HS-5 (cell line): Measurements from ENCODE around the gene ARHGAP26.

Experiments
- DNase-seq: peaks from one replicate; pipeline ENCODE4 v3.0.0-alpha.2; 2012; ENCODE audit warnings: low read depth

Gene ARHGAP26

DNA sequence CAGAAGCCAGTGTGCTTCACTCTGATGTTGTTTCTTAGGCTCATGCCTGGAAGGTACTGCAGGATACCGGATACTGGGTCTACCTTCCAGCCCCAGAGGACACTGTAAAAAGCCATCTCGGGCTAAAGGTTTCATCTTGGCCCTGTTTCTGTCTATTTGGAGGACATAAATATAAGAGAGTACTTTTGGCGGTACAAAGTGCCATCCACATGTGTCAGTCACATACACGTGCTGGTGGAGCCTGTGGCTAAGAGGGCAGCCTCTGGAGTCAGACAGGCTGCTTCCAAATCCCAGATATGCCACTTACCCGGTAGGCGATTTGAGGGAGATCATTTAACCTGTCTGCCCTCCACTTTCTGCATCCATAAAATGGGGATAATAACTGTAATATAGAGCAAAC, 472.9 kb downstream of the ARHGAP26 start:
- no peak for DNase-seq

DNA sequence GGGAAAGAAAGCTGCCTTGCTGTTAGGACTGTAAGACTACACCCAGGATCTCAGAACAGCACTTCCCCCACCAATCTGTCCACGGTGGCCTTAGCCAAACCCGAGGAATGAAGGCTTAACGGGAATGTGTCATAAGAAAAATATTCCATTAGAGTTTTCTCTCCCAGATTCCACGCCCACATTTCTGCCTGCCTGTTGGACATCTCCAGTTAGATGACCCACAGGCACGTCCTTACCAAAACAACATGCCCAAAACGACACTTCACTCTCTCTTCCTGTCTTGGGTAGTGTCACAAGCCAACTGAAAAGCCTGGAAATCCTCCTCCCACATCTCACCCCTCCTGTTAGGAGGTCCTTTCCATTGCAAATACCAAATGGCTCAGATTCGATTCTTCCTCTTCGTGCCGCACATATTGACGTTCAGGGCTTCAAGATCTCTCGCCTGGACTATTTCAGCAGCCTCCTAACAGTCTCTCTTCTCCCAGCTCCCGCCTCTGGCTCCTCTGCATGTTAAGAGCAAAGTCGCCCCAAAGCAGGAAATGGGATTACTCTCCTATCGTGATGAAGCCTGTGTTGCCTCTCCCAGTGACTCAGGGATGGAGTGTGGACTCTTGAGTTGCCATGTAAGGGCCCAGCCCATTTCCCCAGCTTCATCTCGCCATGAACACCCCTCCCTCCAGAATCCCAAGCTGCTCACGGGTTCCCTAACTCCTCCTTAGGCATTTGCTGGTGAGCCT, 474.0 kb downstream of the ARHGAP26 start:
- DNase-seq = peak; percentile 98

DNA sequence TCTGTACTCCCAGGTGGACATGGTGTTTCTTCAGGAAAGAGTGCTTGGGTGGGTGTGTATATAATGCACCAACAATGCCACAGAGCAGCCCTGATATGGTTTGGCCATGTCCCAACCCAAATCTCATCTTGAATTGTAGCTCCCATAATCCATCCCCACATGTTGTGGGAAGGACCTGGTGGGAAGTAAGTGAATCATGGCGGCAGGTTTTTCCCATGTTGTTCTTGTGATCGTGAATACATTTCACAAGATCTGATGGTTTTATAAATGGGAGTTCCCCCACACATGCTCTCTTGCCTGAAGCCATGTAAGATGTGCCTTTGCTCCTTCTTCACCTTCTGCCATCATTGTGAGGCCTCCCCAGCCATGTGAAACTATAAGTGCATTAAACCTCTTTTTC, 474.8 kb downstream of the ARHGAP26 start:
- no peak for DNase-seq

DNA sequence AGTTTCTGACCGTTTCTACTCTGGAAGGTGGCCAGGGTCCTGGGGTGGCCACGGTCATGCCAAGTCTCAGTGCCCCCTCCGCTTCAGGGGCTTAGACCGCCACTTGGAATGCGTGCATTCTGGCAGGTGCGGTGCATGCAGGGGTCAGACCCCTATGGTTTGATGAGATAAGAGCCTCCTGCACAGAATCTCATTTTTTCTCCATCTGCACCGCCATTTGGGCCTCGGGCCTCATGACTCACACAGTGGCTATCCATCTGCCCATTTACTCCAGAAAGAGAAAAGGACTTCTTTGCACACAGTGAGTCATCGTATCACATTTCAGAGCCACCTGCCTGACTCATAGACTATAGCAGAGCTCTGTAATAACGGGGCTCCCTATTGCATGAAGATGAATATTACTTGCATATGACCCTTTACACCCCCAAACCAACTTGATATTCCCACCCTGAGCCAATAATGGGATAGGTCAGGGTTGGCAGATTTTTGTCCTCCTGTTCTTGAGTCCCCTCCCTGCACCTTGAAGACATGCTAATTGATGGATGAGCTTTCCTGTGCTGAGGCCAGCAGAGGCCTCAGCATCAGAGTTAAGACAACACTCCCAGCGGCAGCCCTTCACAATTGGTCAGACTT, 475.9 kb downstream of the ARHGAP26 start:
- DNase-seq = peak; percentile 88

DNA sequence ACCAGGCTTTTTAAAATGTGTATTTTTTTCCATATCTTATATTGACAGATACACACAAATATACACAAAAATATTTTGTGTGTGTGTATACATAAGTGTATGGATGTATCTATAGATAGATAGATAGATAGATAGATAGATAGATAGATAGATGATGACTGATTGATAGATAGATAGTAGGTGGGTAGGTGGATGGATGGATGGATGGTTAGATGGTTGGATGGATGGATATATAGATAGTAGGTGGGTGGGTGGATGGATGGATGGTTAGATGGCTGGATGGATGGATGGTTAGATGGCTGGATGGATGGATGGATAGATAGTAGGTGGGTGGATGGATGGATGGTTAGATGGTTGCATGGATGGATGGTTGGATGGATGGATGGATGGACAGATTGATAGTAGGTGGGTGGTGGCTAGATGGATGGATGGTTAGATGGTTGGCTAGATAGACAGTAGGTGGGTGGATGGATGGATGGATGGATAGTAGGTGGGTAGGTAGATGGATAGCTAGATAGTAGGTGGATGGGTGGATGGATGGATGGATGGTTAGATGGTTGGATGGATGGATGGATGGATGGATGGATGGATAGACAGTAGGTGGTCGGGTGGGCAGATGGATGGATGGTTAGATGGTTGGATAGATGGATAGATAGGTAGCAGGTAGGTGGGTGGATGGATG, 477.1 kb downstream of the ARHGAP26 start:
- DNase-seq = no peak

DNA sequence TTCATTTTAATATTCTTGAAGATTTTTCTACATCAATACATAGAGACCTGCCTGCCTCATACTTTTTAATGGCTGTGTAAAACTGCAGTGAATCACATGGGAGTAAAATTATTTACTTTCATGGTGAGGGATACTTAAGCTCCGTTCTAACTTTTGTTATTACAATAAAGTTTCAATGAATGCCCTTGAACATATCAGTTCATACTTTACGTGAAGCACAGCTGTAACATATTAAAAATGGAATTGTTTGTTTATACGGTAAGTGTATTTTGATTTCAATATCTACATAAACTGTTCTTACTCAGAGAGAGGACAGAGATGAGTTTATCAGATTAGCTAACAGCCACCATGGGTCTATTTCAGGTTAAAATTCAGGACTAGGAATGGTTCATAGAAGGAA, 478.2 kb downstream of the ARHGAP26 start:
- no peak for DNase-seq

DNA sequence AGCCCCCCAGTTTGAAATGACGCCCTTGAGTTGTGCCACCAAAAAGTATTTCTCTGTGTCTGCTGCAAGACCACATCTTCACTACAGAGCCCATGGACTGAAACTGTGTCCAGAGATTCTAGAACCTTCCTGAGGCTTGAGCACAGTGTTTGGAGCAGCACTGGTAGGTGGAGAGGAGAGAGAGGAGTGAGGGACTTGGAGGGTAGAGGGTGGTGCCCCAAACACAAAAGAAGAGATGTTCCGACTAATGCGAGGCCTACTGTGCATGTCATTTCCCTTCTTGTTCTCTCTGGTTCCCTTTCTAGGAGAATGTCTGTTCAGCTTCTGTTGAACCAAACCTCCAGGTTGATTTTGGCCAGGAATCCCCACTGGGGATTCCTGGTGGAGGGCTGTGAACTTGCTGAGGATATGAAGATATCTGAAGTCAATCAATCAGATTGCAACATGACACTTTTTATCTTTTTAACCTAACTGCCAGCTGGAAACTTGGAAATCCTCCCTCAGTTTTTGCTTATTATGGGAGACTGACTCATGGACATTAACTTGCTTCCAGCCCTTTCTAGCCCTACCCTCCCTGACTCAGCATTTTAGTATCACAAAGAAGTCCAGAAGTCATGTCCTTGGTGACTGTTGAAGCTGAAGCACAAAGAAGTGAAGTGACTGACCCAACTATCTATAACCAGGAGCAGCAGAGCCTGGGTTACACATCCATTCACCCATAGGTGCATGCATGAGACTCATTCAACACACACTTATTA, 478.8 kb downstream of the ARHGAP26 start:
- DNase-seq = peak; percentile 58

DNA sequence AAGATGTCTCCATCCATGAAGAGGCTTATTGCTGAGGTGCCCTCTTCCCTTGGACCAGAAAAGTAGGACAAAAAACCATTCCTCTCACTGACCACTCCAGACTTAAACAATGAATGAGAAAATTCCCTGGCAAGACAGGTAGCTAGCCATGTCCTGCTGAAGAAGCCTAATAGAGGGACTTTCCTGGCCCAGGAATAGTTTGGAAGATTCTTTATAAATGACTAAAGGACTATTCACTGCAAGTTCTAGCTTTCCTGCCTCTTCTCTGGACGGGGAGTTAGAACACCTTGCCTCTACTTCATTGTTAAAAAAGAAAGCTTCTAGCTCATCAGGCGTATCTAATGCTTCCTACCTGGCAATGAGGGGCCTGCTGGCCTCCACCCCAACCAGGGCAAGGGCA, 479.7 kb downstream of the ARHGAP26 start:
- DNase-seq = no peak

DNA sequence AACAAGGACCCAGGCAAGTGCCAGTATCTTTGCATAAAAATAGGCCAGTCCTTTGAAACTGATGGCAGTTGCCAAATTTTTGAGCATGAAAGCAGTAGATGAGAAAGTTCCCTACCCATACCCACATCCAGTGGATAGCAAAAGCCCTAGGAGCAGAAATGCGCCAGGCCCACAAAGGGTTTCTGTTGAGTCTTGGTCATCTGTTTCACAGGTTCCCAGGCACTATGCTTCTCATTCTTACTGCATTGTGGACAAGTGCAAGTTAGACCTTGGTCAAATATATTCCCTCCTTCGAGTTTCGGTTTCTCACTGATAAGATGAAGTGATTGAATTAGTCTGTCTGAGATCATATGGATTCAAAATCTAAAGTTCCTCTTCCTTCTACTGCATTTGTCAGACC, 481.0 kb downstream of the ARHGAP26 start:
- no peak for DNase-seq

DNA sequence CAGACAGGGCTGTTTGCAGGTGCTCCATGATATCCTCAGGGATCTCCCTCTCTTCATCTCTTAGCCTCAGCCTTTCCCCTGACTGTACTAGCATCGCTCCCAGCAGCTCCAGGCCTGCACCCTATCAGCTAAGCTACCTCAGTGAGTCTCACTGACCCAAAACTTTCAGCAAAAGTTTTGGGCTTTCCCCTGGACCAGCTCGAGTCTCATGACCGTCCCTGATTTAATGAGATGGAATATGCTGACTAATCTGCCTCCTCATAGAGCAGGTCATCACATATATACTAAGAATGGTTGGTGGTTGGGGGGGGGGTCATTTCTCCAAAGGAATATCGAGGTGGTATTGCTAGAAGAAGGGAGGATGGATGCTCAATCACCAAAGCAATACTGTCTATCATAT, 481.8 kb downstream of the ARHGAP26 start:
- DNase-seq = no peak

DNA sequence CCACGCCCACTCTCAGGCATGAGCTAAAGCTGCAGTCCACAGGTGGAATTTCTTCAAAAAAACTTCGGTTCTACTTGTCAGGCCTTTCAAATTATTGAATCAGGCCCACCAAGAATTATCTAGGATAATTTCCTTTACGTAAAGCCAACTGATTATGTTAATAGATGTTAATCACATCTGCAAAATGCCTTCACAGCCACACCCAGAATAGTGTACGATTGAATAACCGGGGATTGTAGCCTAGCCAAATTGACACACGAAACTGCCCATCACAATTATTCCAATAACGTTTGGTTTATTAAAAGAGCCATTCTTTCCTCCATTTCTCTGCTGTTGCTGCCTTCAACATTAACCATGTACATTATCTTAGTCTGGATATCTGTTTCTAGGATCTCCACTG, 484.6 kb downstream of the ARHGAP26 start:
- DNase-seq = no peak

DNA sequence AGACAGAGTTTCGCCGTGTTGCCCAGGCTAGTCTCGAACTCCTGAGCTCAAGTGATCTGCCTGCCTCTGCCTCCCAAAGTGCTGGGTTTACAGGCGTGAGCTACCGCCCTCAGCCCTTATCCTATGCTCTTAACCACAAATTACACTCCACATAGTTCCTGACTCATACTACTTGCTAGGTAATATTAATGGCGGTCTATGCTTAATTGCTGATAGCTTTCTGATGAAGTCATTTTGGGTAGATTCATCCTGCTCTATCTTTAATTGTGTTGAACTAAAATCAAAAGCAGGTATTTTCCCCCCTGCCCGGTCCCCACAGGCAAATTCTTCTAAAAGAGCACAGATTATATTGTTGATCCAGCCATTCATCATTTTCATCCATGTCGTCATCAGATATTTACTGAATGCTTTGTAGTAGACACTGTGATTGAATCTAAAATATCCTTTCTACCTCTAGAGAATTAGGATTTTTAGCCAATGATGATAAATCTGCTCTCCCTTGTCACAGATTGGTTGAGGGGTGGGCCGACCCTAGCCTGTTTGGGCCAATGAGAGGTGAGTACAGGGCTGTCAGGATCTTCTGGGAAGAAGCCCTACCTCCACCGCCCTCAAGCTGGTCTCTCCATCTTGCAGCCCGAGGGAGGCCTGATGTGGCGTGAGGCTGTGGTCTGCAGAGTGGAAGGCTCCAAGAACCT, 488.5 kb downstream of the ARHGAP26 start:
- DNase-seq = no peak

DNA sequence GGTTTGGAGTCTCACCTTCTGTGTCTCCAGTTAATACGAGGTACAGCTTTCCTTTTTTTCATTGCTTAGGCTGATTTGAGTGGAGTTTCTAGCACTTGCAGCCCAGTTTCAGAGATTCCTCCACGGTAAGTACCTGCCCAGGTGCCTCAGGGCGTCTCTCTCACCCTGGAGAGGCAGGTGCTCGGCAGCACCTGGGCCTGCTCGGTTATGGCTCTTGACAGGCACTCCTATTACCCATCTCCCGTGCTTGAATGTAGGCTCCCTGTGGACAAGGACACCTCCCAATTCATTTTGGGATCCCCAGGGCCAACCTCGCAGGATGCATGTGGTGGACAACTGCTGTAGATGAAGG, 489.1 kb downstream of the ARHGAP26 start:
- DNase-seq = no peak

DNA sequence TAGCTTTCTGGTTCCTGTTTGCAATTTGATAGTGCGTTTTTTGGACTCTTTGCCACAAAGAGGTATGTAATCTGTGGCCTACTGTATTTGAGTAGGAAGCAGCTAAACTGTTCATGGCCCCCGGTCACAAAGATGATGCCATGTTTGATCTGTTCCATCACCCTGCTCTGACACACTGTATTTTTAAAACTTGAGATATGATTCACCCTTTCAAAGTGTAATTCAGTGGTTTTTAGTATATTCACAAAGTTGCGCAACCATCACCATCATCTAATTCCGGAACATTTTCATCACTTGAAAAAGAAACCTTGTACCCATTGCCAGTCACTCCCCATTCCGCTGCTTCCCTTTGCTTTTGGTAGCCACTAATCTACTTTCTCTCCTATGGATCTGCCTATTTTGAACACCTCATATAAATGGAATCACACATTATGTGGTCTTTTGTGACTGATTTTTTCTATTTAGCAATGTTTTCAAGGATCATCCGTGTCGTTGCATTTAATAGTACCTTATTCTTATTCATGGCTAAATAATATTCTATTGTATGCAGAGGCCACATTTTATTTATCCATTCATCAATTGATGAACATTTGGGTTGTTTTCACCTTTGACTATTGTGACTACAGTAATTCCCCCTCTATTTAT, 491.7 kb downstream of the ARHGAP26 start:
- no peak for DNase-seq

DNA sequence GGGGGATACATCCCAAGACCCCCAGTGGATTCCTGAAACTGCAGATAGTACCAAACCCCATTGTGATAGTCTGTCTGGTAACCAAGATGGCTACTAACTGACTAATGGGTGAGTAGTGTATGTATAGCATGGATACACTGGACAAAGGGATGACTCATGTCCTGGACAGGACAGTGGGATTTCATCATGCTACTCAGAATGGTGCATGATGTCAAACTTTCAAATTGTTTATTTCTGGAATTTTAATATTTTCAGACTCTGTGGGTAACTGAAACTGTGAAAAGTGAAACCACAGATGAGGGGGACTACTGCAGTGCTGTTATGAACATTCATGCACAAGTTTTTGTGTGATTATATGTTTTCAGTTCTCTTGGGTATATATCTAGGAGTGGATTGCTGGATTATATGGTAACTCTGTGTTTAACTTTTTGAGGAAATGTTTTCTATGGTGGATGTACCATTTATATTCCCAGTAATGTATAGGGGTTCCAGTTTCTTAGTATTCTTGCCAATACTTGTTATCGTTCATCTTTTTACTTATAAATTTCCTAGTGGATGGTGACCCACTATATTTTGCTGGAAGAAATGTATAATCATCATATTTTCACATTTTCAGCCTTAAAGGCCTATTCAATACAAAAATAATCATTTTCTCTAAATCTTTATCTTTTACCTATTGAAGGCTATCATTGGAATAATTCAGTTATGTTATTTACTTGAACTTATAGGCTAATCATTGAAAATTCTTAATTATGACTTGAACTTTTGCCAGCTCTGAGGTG, 492.4 kb downstream of the ARHGAP26 start:
- peak; percentile 80 for DNase-seq

DNA sequence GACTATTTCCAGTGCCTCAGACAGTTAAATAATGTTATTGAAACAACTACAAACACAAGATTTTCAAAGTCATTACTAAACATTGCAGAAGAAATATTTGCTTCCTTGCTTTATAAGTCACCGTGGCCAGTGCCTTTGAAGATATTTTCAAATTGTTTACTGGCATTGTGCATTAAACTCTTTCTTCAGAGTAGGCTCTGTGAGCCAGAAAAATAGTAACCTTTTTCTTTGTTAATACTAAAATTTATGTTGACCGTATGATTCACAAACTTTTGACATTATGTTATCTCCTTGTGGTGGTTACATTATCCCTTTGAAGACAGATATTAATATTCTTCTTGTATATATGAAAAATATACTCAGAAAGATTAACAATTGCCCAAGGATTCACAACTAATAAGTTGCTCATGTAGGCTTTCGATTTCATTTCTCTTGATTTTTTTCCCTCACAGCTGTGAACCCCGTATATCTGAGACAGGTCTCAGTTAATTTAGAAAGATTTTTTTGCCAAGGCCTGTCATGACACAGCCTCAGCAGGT, 493.2 kb downstream of the ARHGAP26 start:
- no peak for DNase-seq

DNA sequence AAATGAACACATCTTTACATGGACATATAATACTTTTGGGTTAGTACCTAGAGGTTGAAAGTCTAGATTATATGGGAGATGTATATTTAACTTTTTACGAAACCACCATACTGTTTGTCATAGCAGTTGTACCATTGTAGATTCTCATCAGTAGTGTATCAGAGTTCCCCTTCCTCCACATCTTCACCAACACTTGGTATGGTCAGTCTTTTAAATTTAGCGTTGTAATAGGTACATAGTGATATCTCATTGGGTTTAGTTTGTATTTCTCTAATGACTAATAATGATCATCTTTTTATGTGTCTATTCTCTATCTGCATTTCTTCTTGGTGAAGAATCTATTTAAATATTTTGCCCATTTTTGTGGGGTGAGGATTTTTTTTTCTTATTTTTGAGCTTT, 495.8 kb downstream of the ARHGAP26 start:
- DNase-seq = no peak

DNA sequence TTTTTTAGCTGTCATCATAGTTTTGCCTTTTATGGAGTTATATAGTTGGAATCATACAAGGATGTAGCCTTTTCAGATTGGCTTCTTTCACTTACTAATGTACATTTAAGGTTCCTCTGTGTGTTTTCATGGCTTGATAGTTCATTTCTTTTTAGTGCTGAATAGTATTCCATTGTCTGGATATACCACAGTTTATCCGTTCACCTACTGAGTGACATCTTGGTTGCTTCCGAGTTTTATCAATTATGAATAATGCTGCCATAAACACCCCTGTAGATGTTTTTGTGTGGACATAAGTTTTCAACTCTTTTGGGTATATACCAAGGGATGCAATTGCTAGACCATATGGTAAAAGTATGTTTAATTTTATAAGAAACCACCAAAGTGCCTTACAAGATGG, 497.0 kb downstream of the ARHGAP26 start:
- DNase-seq = no peak

DNA sequence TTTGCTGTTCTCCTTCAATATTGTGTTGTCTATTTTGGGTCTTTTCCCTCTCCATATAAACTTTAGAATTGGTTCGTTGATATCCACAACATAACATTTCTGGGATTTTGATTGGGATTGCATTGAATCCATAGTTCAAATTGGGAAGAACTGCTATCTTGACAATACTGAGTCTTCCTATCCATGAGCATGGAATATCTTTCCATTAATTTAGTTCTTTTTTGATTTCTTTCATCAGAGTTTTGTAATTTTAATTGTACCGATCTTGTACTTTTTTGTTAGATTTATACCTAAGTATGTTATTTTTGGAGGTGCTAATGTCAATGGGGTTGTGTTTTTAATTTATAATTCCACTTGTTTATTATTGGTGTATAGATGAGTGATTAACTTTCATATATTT, 498.2 kb downstream of the ARHGAP26 start:
- no peak for DNase-seq

DNA sequence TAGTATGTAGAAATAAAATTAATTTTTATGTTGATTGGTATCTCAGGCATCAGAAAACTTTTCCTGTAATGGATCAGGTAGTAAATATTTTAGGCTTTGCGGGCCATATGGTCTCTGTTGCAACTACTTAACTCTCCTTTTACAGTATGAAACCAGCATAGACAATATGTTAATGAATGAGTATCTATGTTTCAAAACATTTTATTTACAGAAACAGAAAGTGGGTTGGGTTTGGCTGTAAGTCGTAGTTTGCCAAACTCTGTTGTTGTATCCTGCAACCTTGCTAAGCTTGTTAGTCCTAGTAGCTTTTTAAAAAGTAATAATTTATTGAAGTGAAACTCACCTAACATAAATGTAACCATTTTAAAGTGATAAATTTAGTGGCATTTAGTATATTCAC, 501.3 kb downstream of the ARHGAP26 start:
- no peak for DNase-seq

DNA sequence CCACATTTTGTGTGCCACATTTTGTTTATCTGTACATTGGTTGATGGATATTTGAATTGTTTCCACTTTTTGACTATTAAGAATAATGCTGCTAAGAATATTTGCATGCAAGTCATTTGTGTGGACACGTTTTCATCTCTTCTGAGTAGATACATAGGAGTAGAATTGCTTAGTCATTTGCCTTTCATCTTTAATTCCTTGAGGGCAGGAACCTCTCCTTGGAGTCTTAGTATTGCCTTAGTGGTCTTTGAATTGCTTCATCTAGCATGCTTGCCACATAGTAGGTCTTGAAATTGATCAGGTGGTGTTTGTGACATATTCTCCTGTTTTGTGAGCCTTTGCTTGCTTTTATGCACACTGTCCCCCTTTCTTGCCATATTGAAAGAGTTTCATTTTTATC, 504.8 kb downstream of the ARHGAP26 start:
- no peak for DNase-seq
